ENCODE results near the gene NABP2. TPM values are rescaled to one million over a fixed set of nuclear protein-coding genes. Genes with fewer than 3 reads are reported as not detected.

The NABP2 gene
- total and polyA plus RNA-seq, 2 of the 4 experiments (the other 2 are of a cell fraction), result 29.2 to 37.4 TPM

DNA sequence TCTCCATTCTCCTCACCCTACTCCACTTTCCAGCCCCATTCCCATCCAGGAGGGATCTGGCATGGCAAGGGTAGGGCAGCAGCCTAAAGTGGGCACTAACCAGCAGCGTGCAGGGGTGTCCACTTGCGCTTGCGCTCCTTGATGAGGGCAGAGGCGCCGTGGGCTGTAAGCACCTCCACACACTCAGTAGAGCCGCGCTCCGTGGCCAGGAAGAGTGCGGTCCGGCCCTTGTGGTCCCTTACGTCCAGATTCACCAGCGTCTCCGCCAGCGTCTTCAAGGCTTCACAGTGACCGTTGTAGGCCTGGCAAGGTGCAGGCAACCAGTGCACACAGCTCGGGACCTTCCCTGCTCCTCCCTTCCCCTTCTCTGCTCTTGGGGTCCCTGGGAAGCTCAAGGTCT, 23.8 kb downstream of the NABP2 start:
- no peak overlapping the region for H2AFZ ChIP-seq (replicated peaks; ENCODE audit: low read length, poor library complexity)
- H3K56ac ChIP-seq (ENCODE audit: extremely low read depth, insufficient read depth, low read length), result no peak overlapping the region
- H4K5ac ChIP-seq (ENCODE audit: low read depth, low read length), result no peak overlapping the region
- peak overlapping the region; percentile 16 for H2AK9ac ChIP-seq (replicated peaks; ENCODE audit: low read depth, low read length, poor library complexity)
- H3K18ac ChIP-seq (ENCODE audit: low read depth, low read length), result no peak overlapping the region
- no peaks in the 10 kb centered on the region for H3K9me3 ChIP-seq (ENCODE audit: control insufficient read depth, insufficient read depth, low read length)
- ATAC-seq (ENCODE audit: low read depth) (no peak), DNase-seq (no peak)
- dilution Hi-C loops (cut with HindIII; ENCODE audit: low sequenced_read_pairs, unreplicated experiment), result no loop called here
- TF ChIP-seq BHLHE40 (IDR thresholded peaks at IDR 0.05; ENCODE audit: low read depth, low read length) (no peak), CEBPB (IDR thresholded peaks at IDR 0.05; ENCODE audit: low read depth, low read length) (no peak), MAFK (IDR thresholded peaks at IDR 0.05; ENCODE audit: low read depth, low read length) (no peak), ELK1 (IDR thresholded peaks at IDR 0.05; ENCODE audit: borderline replicate concordance, low read depth, low read length) (no peak), RAD21 (IDR thresholded peaks at IDR 0.05; ENCODE audit: low read length) (no peak), CHD1 (IDR thresholded peaks at IDR 0.05; ENCODE audit: low read depth, low read length) (no peak), MXI1 (IDR thresholded peaks at IDR 0.05; ENCODE audit: borderline replicate concordance, low read depth, low read length) (no peak), NFE2L2 (IDR thresholded peaks at IDR 0.05; ENCODE audit: low read depth, low read length) (no peak), RCOR1 (IDR thresholded peaks at IDR 0.05; ENCODE audit: insufficient replicate concordance, low read length) (no peak), MAZ (IDR thresholded peaks at IDR 0.05; ENCODE audit: borderline replicate concordance, low read depth, low read length) (no peak), POLR2A (IDR thresholded peaks at IDR 0.05; ENCODE audit: low read depth, low read length) (no peak), RFX5 (IDR thresholded peaks at IDR 0.05; ENCODE audit: low read depth, low read length) (no peak), FOS (IDR thresholded peaks at IDR 0.05; ENCODE audit: low read depth, low read length) (no peak), SMC3 (IDR thresholded peaks at IDR 0.05; ENCODE audit: low read depth, low read length) (no peak)
- TF ChIP-seq, protein P1, sequence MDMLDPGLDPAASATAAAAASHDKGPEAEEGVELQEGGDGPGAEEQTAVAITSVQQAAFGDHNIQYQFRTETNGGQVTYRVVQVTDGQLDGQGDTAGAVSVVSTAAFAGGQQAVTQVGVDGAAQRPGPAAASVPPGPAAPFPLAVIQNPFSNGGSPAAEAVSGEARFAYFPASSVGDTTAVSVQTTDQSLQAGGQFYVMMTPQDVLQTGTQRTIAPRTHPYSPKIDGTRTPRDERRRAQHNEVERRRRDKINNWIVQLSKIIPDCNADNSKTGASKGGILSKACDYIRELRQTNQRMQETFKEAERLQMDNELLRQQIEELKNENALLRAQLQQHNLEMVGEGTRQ (IDR thresholded peaks at IDR 0.05; ENCODE audit: low read depth, low read length), result no peak
- TF ChIP-seq, protein P2, sequence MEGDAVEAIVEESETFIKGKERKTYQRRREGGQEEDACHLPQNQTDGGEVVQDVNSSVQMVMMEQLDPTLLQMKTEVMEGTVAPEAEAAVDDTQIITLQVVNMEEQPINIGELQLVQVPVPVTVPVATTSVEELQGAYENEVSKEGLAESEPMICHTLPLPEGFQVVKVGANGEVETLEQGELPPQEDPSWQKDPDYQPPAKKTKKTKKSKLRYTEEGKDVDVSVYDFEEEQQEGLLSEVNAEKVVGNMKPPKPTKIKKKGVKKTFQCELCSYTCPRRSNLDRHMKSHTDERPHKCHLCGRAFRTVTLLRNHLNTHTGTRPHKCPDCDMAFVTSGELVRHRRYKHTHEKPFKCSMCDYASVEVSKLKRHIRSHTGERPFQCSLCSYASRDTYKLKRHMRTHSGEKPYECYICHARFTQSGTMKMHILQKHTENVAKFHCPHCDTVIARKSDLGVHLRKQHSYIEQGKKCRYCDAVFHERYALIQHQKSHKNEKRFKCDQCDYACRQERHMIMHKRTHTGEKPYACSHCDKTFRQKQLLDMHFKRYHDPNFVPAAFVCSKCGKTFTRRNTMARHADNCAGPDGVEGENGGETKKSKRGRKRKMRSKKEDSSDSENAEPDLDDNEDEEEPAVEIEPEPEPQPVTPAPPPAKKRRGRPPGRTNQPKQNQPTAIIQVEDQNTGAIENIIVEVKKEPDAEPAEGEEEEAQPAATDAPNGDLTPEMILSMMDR (conservative IDR thresholded peaks at IDR 0.05; ENCODE audit: low read depth, low read length), result no peak
- H3K36me3 ChIP-seq (ENCODE audit: control insufficient read depth, insufficient read depth, low read length), result peaks cover 76% of the 10 kb centered on the region
- H4K20me1 ChIP-seq (ENCODE audit: insufficient read depth, low read length), result peaks cover 28% of the 10 kb centered on the region
- no peak overlapping the region for H3K4me3 ChIP-seq (ENCODE audit: insufficient read depth, low read depth, low read length)
- H3K4ac ChIP-seq (ENCODE audit: low read depth, low read length), result no peak overlapping the region
- no peak overlapping the region for H4K91ac ChIP-seq (ENCODE audit: insufficient read depth, low read depth, low read length)
- no peak overlapping the region for H3K14ac ChIP-seq (replicated peaks; ENCODE audit: low read depth, low read length)
- in situ Hi-C loops (cut with MboI; ENCODE audit: low sequenced_read_pairs), result no loop called here
- ChIA-PET CTCF (no interaction called here), POLR2A (ENCODE audit: unreplicated experiment) (no interaction called here)
- 97% methylated on average over 5 of the region's 16 CpGs; no CpG with 5 or more reads in 1 of the 2 experiments for WGBS, 2 experiments (ENCODE audit: extremely low coverage in 2 of 2, insufficient read length in 1 of 2)
- peaks cover 21 to 61% of the 10 kb centered on the region in 2 experiments for H3K79me1 ChIP-seq (ENCODE audit: low read depth in 1 of 2, low read length in 2 of 2)
- no peak overlapping the region for H3K27ac ChIP-seq (ENCODE audit: insufficient read depth, low read length)
- H2BK15ac ChIP-seq (ENCODE audit: low read depth, low read length), result no peak overlapping the region
- intact Hi-C loops (cut with micrococcal nuclease), result no loop called here
- H2AK5ac ChIP-seq (ENCODE audit: low read depth, low read length), result no peak overlapping the region
- H3K9me1 ChIP-seq (ENCODE audit: insufficient read depth, low read length), result peaks cover 9% of the 10 kb centered on the region; the same call in 1 of the 2 replicates
- no peak overlapping the region for H2BK120ac ChIP-seq (ENCODE audit: low read depth, low read length)
- no peak overlapping the region for H2BK5ac ChIP-seq (ENCODE audit: low read depth, low read length, poor library complexity, severe bottlenecking)
- BruUV-seq (replicated peaks), result no TSS peak
- H3K4me2 ChIP-seq (ENCODE audit: low read depth, low read length), result no peak overlapping the region
- H2BK20ac ChIP-seq (ENCODE audit: low read depth, low read length), result no peak overlapping the region
- peaks cover 7% of the 10 kb centered on the region for H3K4me1 ChIP-seq (ENCODE audit: control insufficient read depth, insufficient read depth, low read length)
- H3K23ac ChIP-seq (ENCODE audit: low read depth, low read length), result no peak overlapping the region
- no peak overlapping the region for H3K9ac ChIP-seq (ENCODE audit: low read depth, low read length)
- H4K8ac ChIP-seq (ENCODE audit: low read depth in 2 of 2, low read length in 2 of 2), result no peak overlapping the region
- no peaks in the 10 kb centered on the region for H3K27me3 ChIP-seq (ENCODE audit: control insufficient read depth, insufficient read depth, low read length)
